Loucy (cell line): ENCODE measurements around the gene PDIA4.
"Not testable (repeated sequence)": the region's sequence is repeated elsewhere in the genome, so short reads cannot be mapped to it uniquely, and the experiment has no call there.

Source experiments
- H2AFZ ChIP-seq: fragments of 200-600 bp; sonication (generic); 2 replicates; pipeline ENCODE4 v1.6.0; 2016; ENCODE audit warnings: antibody characterized with exemption, mild to moderate bottlenecking, low read length, moderate library complexity
- H3F3A ChIP-seq: fragments of 200-600 bp; 2 replicates; pipeline ENCODE4 v1.6.0; 2016; ENCODE audit warnings: antibody characterized with exemption, low read depth, mild to moderate bottlenecking
- H3K27me3 ChIP-seq: fragments of 200-600 bp; sonication (generic); 2 replicates; pipeline ENCODE4 v1.6.1; 2014; ENCODE audit warnings: low read length, mild to moderate bottlenecking; ENCODE audit not compliant: insufficient read depth, poor library complexity, severe bottlenecking
- H3K36me3 ChIP-seq: fragments of 200-600 bp; sonication (generic); 2 replicates; pipeline ENCODE4 v1.6.1; 2016; ENCODE audit warnings: low read length; ENCODE audit not compliant: insufficient read depth
- H3K4me1 ChIP-seq: fragments of 200-600 bp; sonication (generic); 2 replicates; pipeline ENCODE4 v1.5.1; 2014; ENCODE audit warnings: low read length, mild to moderate bottlenecking; ENCODE audit not compliant: insufficient read depth, poor library complexity, severe bottlenecking
- H3K4me2 ChIP-seq: fragments of 200-600 bp; sonication (generic); 2 replicates; pipeline ENCODE4 v1.6.0; 2014; ENCODE audit warnings: antibody characterized with exemption, low read length, low read depth, mild to moderate bottlenecking; ENCODE audit not compliant: poor library complexity, severe bottlenecking
- H3K4me3 ChIP-seq: fragments of 200-600 bp; sonication (generic); 2 replicates; pipeline ENCODE4 v1.5.1; 2014; ENCODE audit warnings: low read length, mild to moderate bottlenecking, mixed read lengths; ENCODE audit not compliant: poor library complexity, severe bottlenecking
- H3K79me2 ChIP-seq: fragments of 200-600 bp; sonication (generic); 2 replicates; pipeline ENCODE4 v1.6.1; 2014; ENCODE audit warnings: low read length; ENCODE audit not compliant: insufficient read depth
- H3K9ac ChIP-seq: fragments of 200-600 bp; sonication (generic); 2 replicates; pipeline ENCODE4 v1.6.0; 2014; ENCODE audit warnings: mild to moderate bottlenecking, low read depth, low read length, moderate library complexity; ENCODE audit not compliant: poor library complexity, severe bottlenecking
- H3K9me2 ChIP-seq: fragments of 200-600 bp; sonication (generic); replicated peaks from 2 replicates; pipeline ENCODE4 v1.6.1; 2016; ENCODE audit warnings: low read depth, low read length, mixed read lengths
- H3K9me3 ChIP-seq: fragments of 200-600 bp; sonication (generic); 2 replicates; pipeline ENCODE4 v1.6.1; 2014; ENCODE audit warnings: mild to moderate bottlenecking, antibody characterized with exemption, low read length, low read depth; ENCODE audit not compliant: insufficient read depth
- H4K20me1 ChIP-seq: fragments of 200-600 bp; sonication (generic); 2 replicates; pipeline ENCODE4 v1.6.0; 2014; ENCODE audit warnings: antibody characterized with exemption, low read length, mild to moderate bottlenecking; ENCODE audit not compliant: insufficient read depth, poor library complexity, severe bottlenecking
- EZH2phosphoT487 ChIP-seq: fragments of 200-600 bp; IDR thresholded peaks from 2 replicates; pipeline ENCODE4 v1.6.1; 2018; ENCODE audit warnings: antibody characterized with exemption, mild to moderate bottlenecking, moderate library complexity, borderline replicate concordance
- TF ChIP-seq, protein P1 (sequence below): fragments of 200-600 bp; sonication (generic); conservative IDR thresholded peaks from 2 replicates; pipeline ENCODE4 v1.5.1; 2014; ENCODE audit warnings: mild to moderate bottlenecking, antibody characterized with exemption, low read length

The PDIA4 gene

GRCh38 chr7:149036676-149037075, 8.4 kb upstream of the PDIA4 start:
- Histone ChIP-seq H3K9me3 (peaks cover 6% of the 10 kb centered on the region; the same call in 1 of the 2 replicates), H4K20me1 (no peaks in the 10 kb centered on the region), H3K79me2 (no peaks in the 10 kb centered on the region), H3K36me3 (no peaks in the 10 kb centered on the region), H3F3A (no peaks in the 10 kb centered on the region), H3K4me2 (no peak overlapping the region), H3K27me3 (no peaks in the 10 kb centered on the region), H3K4me1 (no peaks in the 10 kb centered on the region), H3K9ac (no peak overlapping the region), H2AFZ (no peak overlapping the region), H3K9me2 (no peaks in the 10 kb centered on the region), H3K4me3 (no peak overlapping the region)
- no peak for TF ChIP-seq EZH2phosphoT487
- TF ChIP-seq, protein P1, sequence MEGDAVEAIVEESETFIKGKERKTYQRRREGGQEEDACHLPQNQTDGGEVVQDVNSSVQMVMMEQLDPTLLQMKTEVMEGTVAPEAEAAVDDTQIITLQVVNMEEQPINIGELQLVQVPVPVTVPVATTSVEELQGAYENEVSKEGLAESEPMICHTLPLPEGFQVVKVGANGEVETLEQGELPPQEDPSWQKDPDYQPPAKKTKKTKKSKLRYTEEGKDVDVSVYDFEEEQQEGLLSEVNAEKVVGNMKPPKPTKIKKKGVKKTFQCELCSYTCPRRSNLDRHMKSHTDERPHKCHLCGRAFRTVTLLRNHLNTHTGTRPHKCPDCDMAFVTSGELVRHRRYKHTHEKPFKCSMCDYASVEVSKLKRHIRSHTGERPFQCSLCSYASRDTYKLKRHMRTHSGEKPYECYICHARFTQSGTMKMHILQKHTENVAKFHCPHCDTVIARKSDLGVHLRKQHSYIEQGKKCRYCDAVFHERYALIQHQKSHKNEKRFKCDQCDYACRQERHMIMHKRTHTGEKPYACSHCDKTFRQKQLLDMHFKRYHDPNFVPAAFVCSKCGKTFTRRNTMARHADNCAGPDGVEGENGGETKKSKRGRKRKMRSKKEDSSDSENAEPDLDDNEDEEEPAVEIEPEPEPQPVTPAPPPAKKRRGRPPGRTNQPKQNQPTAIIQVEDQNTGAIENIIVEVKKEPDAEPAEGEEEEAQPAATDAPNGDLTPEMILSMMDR = no peak

DNA sequence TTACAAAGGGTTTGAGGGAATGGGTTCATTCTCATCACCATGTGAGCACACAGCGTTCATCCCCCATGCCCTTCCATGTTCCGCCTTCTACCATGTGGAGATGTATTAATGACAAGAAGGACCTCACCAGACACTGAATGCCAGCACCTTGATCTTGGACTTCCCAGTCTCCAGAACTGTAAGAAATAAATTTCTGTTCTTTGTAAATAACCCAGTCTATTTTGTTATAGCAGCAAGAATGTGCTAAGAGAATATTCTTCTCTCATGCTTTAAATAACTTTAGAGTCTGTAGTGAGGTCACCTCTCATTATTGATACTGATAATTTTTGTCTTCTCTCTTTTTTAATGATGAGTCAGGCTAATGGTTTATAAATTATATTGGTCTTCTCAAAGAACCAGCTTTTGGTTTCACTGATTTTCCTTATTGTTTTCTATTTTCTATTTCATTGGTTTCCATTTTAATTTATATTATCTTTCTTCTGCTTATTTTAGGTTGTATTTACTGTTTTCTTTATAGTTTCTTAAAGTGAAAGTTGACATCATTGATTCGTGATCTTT, 3.1 kb upstream of the PDIA4 start:
- peaks cover 20% of the 10 kb centered on the region for H3K4me1 ChIP-seq
- H3K36me3 ChIP-seq = no peaks in the 10 kb centered on the region
- no peak overlapping the region for H3K9ac ChIP-seq
- H3K79me2 ChIP-seq = peaks cover 17% of the 10 kb centered on the region
- H3K9me2 ChIP-seq = no peaks in the 10 kb centered on the region
- H3K27me3 ChIP-seq = peaks cover 4% of the 10 kb centered on the region
- H4K20me1 ChIP-seq = peaks cover 16% of the 10 kb centered on the region
- no peak overlapping the region for H3K4me2 ChIP-seq
- no peaks in the 10 kb centered on the region for H3K9me3 ChIP-seq
- H2AFZ ChIP-seq = no peak overlapping the region
- TF ChIP-seq, protein P1 = no peak
- no peak for TF ChIP-seq EZH2phosphoT487
- H3K4me3 ChIP-seq = no peak overlapping the region
- H3F3A ChIP-seq = no peaks in the 10 kb centered on the region

- H3F3A ChIP-seq, H3K36me3 ChIP-seq, H3K9me2 ChIP-seq, H3K4me2 ChIP-seq, H3K9ac ChIP-seq, H2AFZ ChIP-seq, H3K27me3 ChIP-seq, H3K9me3 ChIP-seq, H3K4me3 ChIP-seq: not testable (repeated sequence)
- Histone ChIP-seq H3K4me1 (peaks cover 28% of the 10 kb centered on the region), H4K20me1 (peaks cover 24% of the 10 kb centered on the region), H3K79me2 (peaks cover 27% of the 10 kb centered on the region)
Observed at GRCh38 chr7:149030439-149030838, 2.1 kb upstream of the PDIA4 start.

DNA sequence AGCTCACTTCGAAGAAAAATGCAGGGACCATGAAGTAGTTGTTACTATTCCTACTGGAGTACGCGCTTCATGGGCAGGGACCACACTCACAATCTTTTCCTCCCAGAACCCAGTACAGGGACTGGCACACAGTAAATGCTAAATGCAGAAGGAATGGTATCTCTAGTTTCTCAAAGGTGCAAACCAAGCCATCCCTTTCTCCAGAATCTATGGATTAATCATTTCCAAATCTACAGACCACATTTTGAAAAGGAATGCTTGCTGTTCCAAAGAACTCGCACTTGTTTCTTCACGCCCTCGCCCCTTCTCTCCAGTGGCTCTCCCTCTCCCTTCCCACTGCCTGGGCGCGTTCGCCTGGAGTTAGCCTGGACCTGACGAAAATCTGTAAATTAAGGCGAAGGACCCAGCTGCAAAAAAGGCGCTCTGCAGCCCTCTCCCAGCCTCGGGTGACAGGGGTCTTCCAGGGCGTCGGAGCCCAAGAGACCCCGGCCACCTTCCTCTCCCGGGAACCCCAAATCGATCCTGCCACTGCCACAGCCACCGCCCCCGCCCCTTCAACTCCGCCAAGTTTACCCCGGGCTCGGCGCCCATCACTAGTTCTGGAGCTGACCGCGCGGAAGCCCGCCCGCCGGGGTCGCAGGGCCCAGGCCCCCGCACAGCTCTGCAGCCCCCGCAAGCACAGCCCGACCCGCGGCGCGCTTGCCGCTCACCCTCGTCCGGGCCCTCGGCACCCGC, 527 bp downstream of the PDIA4 start:
- Histone ChIP-seq H3K4me2 (peak overlapping the region; percentile 94), H3K9ac (peak overlapping the region; percentile 99), H3K4me3 (peak overlapping the region; percentile 82), H3F3A (no peaks in the 10 kb centered on the region), H2AFZ (peak overlapping the region; percentile 71; the same call in 1 of the 2 replicates), H3K27me3 (peaks cover 4% of the 10 kb centered on the region), H3K9me3 (no peaks in the 10 kb centered on the region), H3K79me2 (peaks cover 53% of the 10 kb centered on the region), H4K20me1 (peaks cover 40% of the 10 kb centered on the region), H3K36me3 (no peaks in the 10 kb centered on the region), H3K9me2 (no peaks in the 10 kb centered on the region), H3K4me1 (peaks cover 49% of the 10 kb centered on the region)
- no peak for TF ChIP-seq EZH2phosphoT487
- TF ChIP-seq, protein P1 = no peak
